Stimulated activated CD4-positive, alpha-beta T cell treated with anti-CD3 and anti-CD28 coated beads, Interleukin-1b, Interleukin-23, amount 100 ng/mL, for 48 hours (primary cell): ENCODE measurements around the gene STAT5B.

ENCODE experiments used
- DNase-seq: peaks from one replicate; pipeline ENCODE4 v3.0.0-alpha.2; 2020

STAT5B gene

GRCh38 chr17:42178817-42179216 lies 97.4 kb downstream of the STAT5B start:
- no peak for DNase-seq

GRCh38 chr17:42177684-42178083 lies 98.5 kb downstream of the STAT5B start:
- no peak for DNase-seq

- DNase-seq, result no peak
These were observed 101.9 kb downstream of the STAT5B start for GRCh38 chr17:42174126-42174783.

DNA sequence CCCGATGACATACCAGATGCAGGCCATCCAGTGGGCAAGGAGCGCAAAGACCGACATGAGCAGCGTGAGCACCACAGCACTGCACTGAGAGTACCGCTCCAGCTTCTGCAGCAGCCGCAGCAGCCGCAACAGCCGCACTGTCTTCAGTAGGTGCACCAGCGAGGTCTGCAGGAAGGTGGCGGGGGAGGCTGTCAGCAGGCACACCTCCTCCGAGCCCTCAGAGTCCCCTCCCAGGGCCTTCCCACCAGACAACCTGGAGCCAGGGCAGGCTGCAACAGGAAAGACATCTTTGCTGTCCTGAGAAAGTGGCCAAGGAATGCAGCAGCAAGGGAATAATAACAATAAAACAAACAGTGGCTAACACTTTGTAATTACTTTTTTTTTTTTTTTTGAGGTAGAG lies 104.4 kb downstream of the STAT5B start:
- no peak for DNase-seq

- DNase-seq, result no peak
These were observed 106.8 kb downstream of the STAT5B start for GRCh38 chr17:42169351-42169750.

GRCh38 chr17:42167807-42168206 lies 108.4 kb downstream of the STAT5B start:
- no peak for DNase-seq

DNA sequence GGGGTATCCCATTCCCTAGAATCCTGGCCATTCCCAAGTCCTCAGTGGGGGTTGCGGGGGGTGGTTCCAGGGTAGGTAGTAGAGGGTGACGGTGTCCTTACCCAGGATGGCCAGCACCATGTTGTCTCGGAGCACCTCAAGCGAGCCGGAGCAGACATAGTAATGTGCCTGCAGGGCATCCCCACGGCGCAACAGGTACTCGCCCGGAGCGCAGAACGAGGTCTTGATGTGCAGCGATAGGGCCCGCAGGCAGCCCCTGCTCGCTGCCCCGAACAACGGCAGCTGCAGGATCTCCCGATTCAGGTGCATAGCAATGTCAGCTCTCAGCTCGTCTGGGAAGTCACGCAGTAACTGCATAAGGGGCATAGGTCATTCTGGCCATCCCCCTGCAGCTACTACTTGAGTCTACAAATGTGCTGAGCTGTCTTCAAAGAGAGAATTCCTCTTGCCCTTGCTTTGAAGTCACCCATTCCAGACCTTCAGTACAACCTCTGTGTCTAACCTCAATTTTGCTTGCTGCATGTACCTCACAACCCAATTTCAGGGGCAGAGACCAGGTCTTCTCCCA lies 109.9 kb downstream of the STAT5B start:
- DNase-seq, result no peak

DNA sequence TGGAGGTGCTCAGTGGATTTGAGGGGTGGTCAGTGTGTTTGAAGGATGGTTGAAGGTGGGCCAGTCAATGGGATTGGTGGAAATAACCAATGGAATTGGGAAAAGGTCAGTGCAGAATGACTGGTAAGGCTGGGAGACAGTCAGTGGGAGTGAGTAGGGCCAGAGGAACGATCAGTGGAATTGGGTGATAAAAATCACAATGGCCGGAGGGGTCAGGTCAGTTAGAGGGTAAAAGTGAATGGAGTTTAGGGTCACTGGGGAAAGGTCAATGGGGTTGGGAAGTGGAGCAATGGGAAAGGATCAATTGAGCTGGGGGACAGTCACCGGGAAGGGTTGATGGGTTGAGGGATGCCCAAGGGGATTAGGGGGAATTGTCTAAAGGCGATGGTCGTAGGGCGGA lies 110.4 kb downstream of the STAT5B start:
- no peak for DNase-seq

DNA sequence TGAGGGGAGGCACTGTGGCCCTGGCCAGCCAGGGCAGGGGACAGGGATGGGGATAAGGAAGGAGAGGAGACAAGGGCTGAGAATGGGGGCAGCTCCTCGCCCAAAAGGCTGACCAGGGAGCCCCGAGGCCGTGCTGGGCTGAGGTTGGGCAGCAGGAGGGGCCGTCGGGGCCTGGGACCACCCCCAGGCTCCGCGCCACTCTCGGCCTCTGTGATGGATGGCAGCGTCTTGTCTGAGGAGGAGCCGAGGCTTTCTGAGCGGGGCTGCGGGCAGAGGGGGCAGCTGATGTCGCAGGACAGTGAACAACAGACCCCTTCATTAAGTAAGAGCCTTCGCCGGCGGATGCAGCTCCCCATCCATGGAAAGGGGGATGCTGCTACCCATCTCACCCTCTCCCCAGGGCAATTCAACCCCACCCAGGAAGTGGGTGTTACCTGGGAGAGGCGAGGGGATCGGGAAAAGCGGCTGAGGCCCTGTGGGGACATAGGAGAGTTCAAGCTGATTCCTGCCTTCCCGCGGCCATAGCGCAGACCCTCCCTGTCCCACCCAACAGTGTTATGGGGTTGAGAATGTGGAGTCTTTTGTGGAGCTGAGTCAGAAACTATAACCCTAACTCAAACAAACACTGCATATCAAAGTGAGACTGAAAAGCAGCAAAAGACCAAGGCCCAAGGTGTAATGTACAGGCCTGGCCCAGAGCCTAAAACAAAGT lies 112.3 kb downstream of the STAT5B start:
- DNase-seq, result no peak

DNA sequence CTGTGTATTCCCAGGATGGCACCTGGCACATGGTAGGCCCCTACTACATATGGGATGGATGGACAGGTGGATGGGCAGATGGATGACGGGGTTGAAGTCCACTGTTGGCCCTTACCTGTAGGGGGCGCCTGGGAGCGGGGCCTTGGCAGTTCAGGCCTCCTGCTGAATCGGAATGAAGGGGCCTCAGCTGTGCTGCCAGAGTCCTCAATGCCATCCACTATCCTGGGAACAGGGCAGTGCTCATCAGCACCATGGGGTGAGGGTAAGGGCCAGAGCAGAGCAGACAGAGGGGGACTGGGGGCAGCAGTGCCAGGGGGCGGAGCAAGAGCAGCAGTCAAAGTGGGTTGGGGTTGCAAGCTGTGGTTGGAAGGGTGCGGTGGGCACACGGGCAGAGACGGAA lies 113.1 kb downstream of the STAT5B start:
- DNase-seq, result peak; percentile 55

DNA sequence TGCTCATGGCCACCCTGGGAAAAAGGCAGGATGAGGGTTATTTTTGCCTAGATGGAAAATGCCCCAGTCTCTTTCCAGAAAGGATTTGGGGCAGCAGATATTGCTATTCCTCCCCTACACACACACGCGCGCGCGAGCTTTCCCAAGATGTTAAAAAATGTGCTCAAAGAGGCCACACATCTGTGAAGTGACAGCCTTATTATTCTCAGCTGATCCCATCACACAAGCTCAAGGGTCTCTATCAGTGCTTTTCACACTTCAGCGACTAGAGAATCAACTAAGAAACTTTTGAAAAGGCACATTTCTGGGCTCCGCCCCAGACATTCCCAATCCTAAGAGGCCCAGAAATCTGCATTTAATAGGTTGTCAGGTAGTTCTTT lies 115.7 kb downstream of the STAT5B start:
- no peak for DNase-seq

DNA sequence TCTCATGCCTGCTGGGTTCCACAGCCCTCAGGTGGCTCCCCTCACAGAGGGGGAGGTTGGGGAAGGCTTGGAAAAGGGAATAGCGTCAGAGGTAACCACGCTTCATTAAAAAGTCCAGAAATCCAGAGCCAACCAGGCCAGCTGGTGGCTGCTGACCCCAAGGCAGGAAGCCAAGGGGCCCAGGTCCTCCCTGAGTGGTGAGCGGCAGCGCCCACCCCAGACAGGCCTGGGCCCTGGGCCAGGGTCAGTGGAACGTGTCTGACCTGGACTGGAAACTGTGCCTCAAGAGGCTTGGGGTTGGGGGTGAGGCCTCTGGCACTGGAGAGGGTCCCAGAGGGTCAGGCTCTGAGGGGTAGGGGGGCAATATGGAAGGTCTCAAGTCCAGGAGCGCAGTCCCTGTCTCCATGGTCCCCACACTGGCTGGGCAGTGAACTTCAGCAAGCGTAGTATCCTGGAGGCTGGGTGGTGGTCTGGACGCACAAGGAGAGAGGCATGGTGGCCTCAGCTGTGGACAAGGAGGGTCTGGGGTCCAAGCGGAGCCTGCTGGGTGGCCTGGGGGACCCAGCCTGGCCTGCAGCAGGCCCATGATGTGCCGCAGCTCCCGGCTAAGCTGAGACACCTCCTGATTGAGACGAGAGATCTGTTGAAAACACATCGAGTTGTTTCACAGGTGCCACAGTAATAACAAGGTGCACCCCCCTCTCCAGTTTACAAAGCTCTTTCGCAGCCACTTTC lies 116.2 kb downstream of the STAT5B start:
- DNase-seq, result no peak

DNA sequence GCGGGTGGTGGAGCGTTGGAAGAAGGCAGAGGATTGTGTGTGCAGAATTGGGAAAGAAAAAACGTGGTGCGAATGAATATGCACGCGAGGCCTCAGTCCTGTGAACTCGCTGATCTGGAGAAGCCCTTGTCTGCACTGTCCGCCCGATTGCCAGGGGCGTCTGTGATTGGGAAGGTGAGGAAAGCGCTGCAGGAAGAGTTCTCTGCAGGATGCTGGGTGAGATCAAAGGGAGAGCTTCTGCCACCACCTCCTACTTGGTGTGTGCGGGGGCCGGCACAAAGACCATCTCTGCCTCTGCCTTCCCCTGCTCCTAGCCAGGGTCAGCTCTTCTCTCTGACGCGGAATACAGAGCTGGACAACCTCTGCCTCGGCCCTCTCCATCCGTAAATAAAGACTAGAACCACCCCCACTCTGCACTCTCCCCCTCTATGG lies 120.6 kb downstream of the STAT5B start:
- no peak for DNase-seq

GRCh38 chr17:42153919-42154742 lies 122.1 kb downstream of the STAT5B start:
- DNase-seq, result no peak
